ENCODE data around the gene EDIL3. TPM values are rescaled to one million over a fixed set of nuclear protein-coding genes. Genes with fewer than 3 reads are reported as not detected.
"Not testable (repeated sequence)": the region's sequence is repeated elsewhere in the genome, so short reads cannot be mapped to it uniquely, and the experiment has no call there.

EDIL3 gene
- total RNA-seq, 1 donor from 2014 or later = 14.1 TPM

- Histone ChIP-seq H3K4me1 (ENCODE audit: control insufficient read depth in 3 of 3, insufficient read depth in 3 of 3, low read length in 3 of 3) (no peaks in the 10 kb centered on the region), H3K27me3 (ENCODE audit: control insufficient read depth in 3 of 3, insufficient read depth in 3 of 3, low read length in 3 of 3) (no peaks in the 10 kb centered on the region), H3K9ac (ENCODE audit: low read depth in 1 of 3, low read length in 3 of 3) (no peak overlapping the region), H3K9me3 (ENCODE audit: control insufficient read depth in 3 of 3, low read length in 3 of 3) (no peaks in the 10 kb centered on the region), H3K4me3 (ENCODE audit: low read length in 3 of 3) (no peak overlapping the region), H3K27ac (ENCODE audit: low read depth, low read length) (no peak overlapping the region), H3K36me3 (ENCODE audit: control insufficient read depth in 3 of 3, insufficient read depth in 3 of 3, low read length in 3 of 3) (no peaks in the 10 kb centered on the region)
Observed at GRCh38 chr5:84213212-84213611, 171.5 kb downstream of the EDIL3 start.

- Histone ChIP-seq H3K4me1 (ENCODE audit: control insufficient read depth in 3 of 3, insufficient read depth in 3 of 3, low read length in 3 of 3) (no peaks in the 10 kb centered on the region), H3K27ac (ENCODE audit: low read depth, low read length) (no peak overlapping the region), H3K27me3 (ENCODE audit: control insufficient read depth in 3 of 3, insufficient read depth in 3 of 3, low read length in 3 of 3) (no peaks in the 10 kb centered on the region), H3K4me3 (ENCODE audit: low read length in 3 of 3) (no peak overlapping the region), H3K9me3 (ENCODE audit: control insufficient read depth in 3 of 3, low read length in 3 of 3) (no peaks in the 10 kb centered on the region), H3K9ac (ENCODE audit: low read depth in 1 of 3, low read length in 3 of 3) (no peak overlapping the region), H3K36me3 (ENCODE audit: control insufficient read depth in 3 of 3, insufficient read depth in 3 of 3, low read length in 3 of 3) (no peaks in the 10 kb centered on the region)
Observed at GRCh38 chr5:84204772-84205171, 179.9 kb downstream of the EDIL3 start.

GRCh38 chr5:84202136-84202535, 182.5 kb downstream of the EDIL3 start:
- Histone ChIP-seq H3K9me3 (ENCODE audit: control insufficient read depth in 3 of 3, low read length in 3 of 3) (no peaks in the 10 kb centered on the region), H3K4me1 (ENCODE audit: control insufficient read depth in 3 of 3, insufficient read depth in 3 of 3, low read length in 3 of 3) (no peaks in the 10 kb centered on the region), H3K9ac (ENCODE audit: low read depth in 1 of 3, low read length in 3 of 3) (no peak overlapping the region)

GRCh38 chr5:84197538-84197937, 187.1 kb downstream of the EDIL3 start:
- Histone ChIP-seq H3K36me3 (ENCODE audit: control insufficient read depth in 3 of 3, insufficient read depth in 3 of 3, low read length in 3 of 3) (no peaks in the 10 kb centered on the region), H3K4me1 (ENCODE audit: control insufficient read depth in 3 of 3, insufficient read depth in 3 of 3, low read length in 3 of 3) (no peaks in the 10 kb centered on the region), H3K27me3 (ENCODE audit: control insufficient read depth in 3 of 3, insufficient read depth in 3 of 3, low read length in 3 of 3) (no peaks in the 10 kb centered on the region), H3K4me3 (ENCODE audit: low read length in 3 of 3) (no peak overlapping the region), H3K9me3 (ENCODE audit: control insufficient read depth in 3 of 3, low read length in 3 of 3) (no peaks in the 10 kb centered on the region), H3K27ac (ENCODE audit: low read depth, low read length) (no peak overlapping the region), H3K9ac (ENCODE audit: low read depth in 1 of 3, low read length in 3 of 3) (no peak overlapping the region)

More at GRCh38 chr5:84202136-84202535, 182.5 kb downstream of the EDIL3 start:
- Histone ChIP-seq H3K27me3 (ENCODE audit: control insufficient read depth in 3 of 3, insufficient read depth in 3 of 3, low read length in 3 of 3) (no peaks in the 10 kb centered on the region), H3K27ac (ENCODE audit: low read depth, low read length) (no peak overlapping the region), H3K36me3 (ENCODE audit: control insufficient read depth in 3 of 3, insufficient read depth in 3 of 3, low read length in 3 of 3) (no peaks in the 10 kb centered on the region), H3K4me3 (ENCODE audit: low read length in 3 of 3) (no peak overlapping the region)

- H3K9me3 ChIP-seq (ENCODE audit: control insufficient read depth in 3 of 3, low read length in 3 of 3) = no peaks in the 10 kb centered on the region
Observed at GRCh38 chr5:84191281-84191680, 193.4 kb downstream of the EDIL3 start.

GRCh38 chr5:84184857-84185256, 199.8 kb downstream of the EDIL3 start:
- Histone ChIP-seq H3K27me3 (ENCODE audit: control insufficient read depth in 3 of 3, insufficient read depth in 3 of 3, low read length in 3 of 3) (no peaks in the 10 kb centered on the region), H3K4me1 (ENCODE audit: control insufficient read depth in 3 of 3, insufficient read depth in 3 of 3, low read length in 3 of 3) (no peaks in the 10 kb centered on the region), H3K36me3 (ENCODE audit: control insufficient read depth in 3 of 3, insufficient read depth in 3 of 3, low read length in 3 of 3) (no peaks in the 10 kb centered on the region), H3K9me3 (ENCODE audit: control insufficient read depth in 3 of 3, low read length in 3 of 3) (no peaks in the 10 kb centered on the region), H3K9ac (ENCODE audit: low read depth in 1 of 3, low read length in 3 of 3) (no peak overlapping the region), H3K27ac (ENCODE audit: low read depth, low read length) (no peak overlapping the region), H3K4me3 (ENCODE audit: low read length in 3 of 3) (no peak overlapping the region)

More at GRCh38 chr5:84191281-84191680, 193.4 kb downstream of the EDIL3 start:
- H3K4me1 ChIP-seq (ENCODE audit: control insufficient read depth in 3 of 3, insufficient read depth in 3 of 3, low read length in 3 of 3) = no peaks in the 10 kb centered on the region
- H3K27ac ChIP-seq (ENCODE audit: low read depth, low read length) = no peak overlapping the region
- no peak overlapping the region for H3K4me3 ChIP-seq (ENCODE audit: low read length in 3 of 3)
- H3K9ac ChIP-seq (ENCODE audit: low read depth in 1 of 3, low read length in 3 of 3) = no peak overlapping the region
- no peaks in the 10 kb centered on the region for H3K27me3 ChIP-seq (ENCODE audit: control insufficient read depth in 3 of 3, insufficient read depth in 3 of 3, low read length in 3 of 3)
- no peaks in the 10 kb centered on the region for H3K36me3 ChIP-seq (ENCODE audit: control insufficient read depth in 3 of 3, insufficient read depth in 3 of 3, low read length in 3 of 3)

- Histone ChIP-seq H3K4me3 (ENCODE audit: low read length in 3 of 3) (no peak overlapping the region), H3K36me3 (ENCODE audit: control insufficient read depth in 3 of 3, insufficient read depth in 3 of 3, low read length in 3 of 3) (no peaks in the 10 kb centered on the region), H3K9me3 (ENCODE audit: control insufficient read depth in 3 of 3, low read length in 3 of 3) (no peaks in the 10 kb centered on the region), H3K4me1 (ENCODE audit: control insufficient read depth in 3 of 3, insufficient read depth in 3 of 3, low read length in 3 of 3) (no peaks in the 10 kb centered on the region), H3K9ac (ENCODE audit: low read depth in 1 of 3, low read length in 3 of 3) (no peak overlapping the region), H3K27ac (ENCODE audit: low read depth, low read length) (no peak overlapping the region), H3K27me3 (ENCODE audit: control insufficient read depth in 3 of 3, insufficient read depth in 3 of 3, low read length in 3 of 3) (peaks cover 0 to 2% (median 0%) of the 10 kb centered on the region in 3 donors)
Observed at GRCh38 chr5:84181093-84181492, 203.6 kb downstream of the EDIL3 start.

GRCh38 chr5:84168841-84169240, 215.8 kb downstream of the EDIL3 start:
- Histone ChIP-seq H3K36me3 (ENCODE audit: control insufficient read depth in 3 of 3, insufficient read depth in 3 of 3, low read length in 3 of 3) (no peaks in the 10 kb centered on the region), H3K9me3 (ENCODE audit: control insufficient read depth in 3 of 3, low read length in 3 of 3) (no peaks in the 10 kb centered on the region), H3K27me3 (ENCODE audit: control insufficient read depth in 3 of 3, insufficient read depth in 3 of 3, low read length in 3 of 3) (peaks cover 0 to 2% (median 0%) of the 10 kb centered on the region in 3 donors), H3K4me1 (ENCODE audit: control insufficient read depth in 3 of 3, insufficient read depth in 3 of 3, low read length in 3 of 3) (no peaks in the 10 kb centered on the region), H3K9ac (ENCODE audit: low read depth in 1 of 3, low read length in 3 of 3) (no peak overlapping the region), H3K27ac (ENCODE audit: low read depth, low read length) (no peak overlapping the region), H3K4me3 (ENCODE audit: low read length in 3 of 3) (no peak overlapping the region)

- H3K4me1 ChIP-seq (ENCODE audit: control insufficient read depth in 3 of 3, insufficient read depth in 3 of 3, low read length in 3 of 3) = no peaks in the 10 kb centered on the region
- peaks cover 0 to 2% (median 0%) of the 10 kb centered on the region in 3 donors for H3K27me3 ChIP-seq (ENCODE audit: control insufficient read depth in 3 of 3, insufficient read depth in 3 of 3, low read length in 3 of 3)
- no peaks in the 10 kb centered on the region for H3K36me3 ChIP-seq (ENCODE audit: control insufficient read depth in 3 of 3, insufficient read depth in 3 of 3, low read length in 3 of 3)
- H3K4me3 ChIP-seq (ENCODE audit: low read length in 3 of 3) = no peak overlapping the region
- H3K27ac ChIP-seq (ENCODE audit: low read depth, low read length) = no peak overlapping the region
- no peaks in the 10 kb centered on the region for H3K9me3 ChIP-seq (ENCODE audit: control insufficient read depth in 3 of 3, low read length in 3 of 3)
- no peak overlapping the region for H3K9ac ChIP-seq (ENCODE audit: low read depth in 1 of 3, low read length in 3 of 3)
Observed at GRCh38 chr5:84163671-84164070, 221.0 kb downstream of the EDIL3 start.

- Histone ChIP-seq H3K4me1 (ENCODE audit: control insufficient read depth in 3 of 3, insufficient read depth in 3 of 3, low read length in 3 of 3) (no peaks in the 10 kb centered on the region), H3K9me3 (ENCODE audit: control insufficient read depth in 3 of 3, low read length in 3 of 3) (no peaks in the 10 kb centered on the region), H3K36me3 (ENCODE audit: control insufficient read depth in 3 of 3, insufficient read depth in 3 of 3, low read length in 3 of 3) (no peaks in the 10 kb centered on the region)
Observed at GRCh38 chr5:84162695-84163094, 222.0 kb downstream of the EDIL3 start.

GRCh38 chr5:84160650-84161049, 224.0 kb downstream of the EDIL3 start:
- H3K27ac ChIP-seq (ENCODE audit: low read depth, low read length); H3K36me3 ChIP-seq (ENCODE audit: control insufficient read depth in 3 of 3, insufficient read depth in 3 of 3, low read length in 3 of 3); H3K9me3 ChIP-seq (ENCODE audit: control insufficient read depth in 3 of 3, low read length in 3 of 3); H3K4me1 ChIP-seq (ENCODE audit: control insufficient read depth in 3 of 3, insufficient read depth in 3 of 3, low read length in 3 of 3); H3K27me3 ChIP-seq (ENCODE audit: control insufficient read depth in 3 of 3, insufficient read depth in 3 of 3, low read length in 3 of 3); H3K9ac ChIP-seq (ENCODE audit: low read depth in 1 of 3, low read length in 3 of 3); H3K4me3 ChIP-seq (ENCODE audit: low read length in 3 of 3): not testable (repeated sequence)

More at GRCh38 chr5:84162695-84163094, 222.0 kb downstream of the EDIL3 start:
- Histone ChIP-seq H3K27ac (ENCODE audit: low read depth, low read length) (no peak overlapping the region), H3K27me3 (ENCODE audit: control insufficient read depth in 3 of 3, insufficient read depth in 3 of 3, low read length in 3 of 3) (peaks cover 0 to 2% (median 0%) of the 10 kb centered on the region in 3 donors), H3K9ac (ENCODE audit: low read depth in 1 of 3, low read length in 3 of 3) (no peak overlapping the region), H3K4me3 (ENCODE audit: low read length in 3 of 3) (no peak overlapping the region)

Data from skeletal muscle tissue (tissue), 4 donors.